ENCODE measurements around the gene KRTAP6-3.

The KRTAP6-3 gene

GRCh38 chr21:30561957-30562356, 30.3 kb upstream of the KRTAP6-3 start:
- TF ChIP-seq TCF12 (IDR thresholded peaks at IDR 0.05; ENCODE audit: low read depth), result no peak

GRCh38 chr21:30563072-30563471, 29.2 kb upstream of the KRTAP6-3 start:
- TF ChIP-seq TEAD4 (IDR thresholded peaks at IDR 0.05) (no peak), EGR1 (IDR thresholded peaks at IDR 0.05) (no peak)

GRCh38 chr21:30563630-30564029, 28.6 kb upstream of the KRTAP6-3 start:
- no peak for TF ChIP-seq ZBTB7A (IDR thresholded peaks at IDR 0.05; ENCODE audit: low read depth)
- no peak for TF ChIP-seq CEBPB (IDR thresholded peaks at IDR 0.05)

GRCh38 chr21:30567617-30568016, 24.6 kb upstream of the KRTAP6-3 start:
- TF ChIP-seq MAX (IDR thresholded peaks at IDR 0.05) (no peak), USF1 (IDR thresholded peaks at IDR 0.05) (no peak), TAF1 (IDR thresholded peaks at IDR 0.05; ENCODE audit: low read depth) (no peak), ZBTB7A (IDR thresholded peaks at IDR 0.05; ENCODE audit: low read depth) (no peak), TEAD4 (IDR thresholded peaks at IDR 0.05) (no peak)

GRCh38 chr21:30577766-30578165, 14.5 kb upstream of the KRTAP6-3 start:
- TF ChIP-seq EGR1 (IDR thresholded peaks at IDR 0.05) (no peak), CREB1 (IDR thresholded peaks at IDR 0.05; ENCODE audit: low read depth) (no peak), USF1 (IDR thresholded peaks at IDR 0.05) (no peak), YY1 (IDR thresholded peaks at IDR 0.05; ENCODE audit: low read depth) (no peak), TAF1 (IDR thresholded peaks at IDR 0.05; ENCODE audit: low read depth) (no peak), CEBPB (IDR thresholded peaks at IDR 0.05) (no peak), ZBTB7A (IDR thresholded peaks at IDR 0.05; ENCODE audit: low read depth) (no peak), MAX (IDR thresholded peaks at IDR 0.05) (no peak), NFIC (IDR thresholded peaks at IDR 0.05) (no peak), RAD21 (IDR thresholded peaks at IDR 0.05; ENCODE audit: low read depth) (no peak), TEAD4 (IDR thresholded peaks at IDR 0.05) (no peak), EP300 (IDR thresholded peaks at IDR 0.05; ENCODE audit: borderline replicate concordance) (no peak), FOXM1 (IDR thresholded peaks at IDR 0.05; ENCODE audit: borderline replicate concordance, low read depth) (no peak), REST (IDR thresholded peaks at IDR 0.05; ENCODE audit: low read depth) (no peak)

- TF ChIP-seq ZBTB7A (IDR thresholded peaks at IDR 0.05; ENCODE audit: low read depth) (no peak), TEAD4 (IDR thresholded peaks at IDR 0.05) (no peak)
Measured at GRCh38 chr21:30579346-30579745, 12.9 kb upstream of the KRTAP6-3 start.

GRCh38 chr21:30580132-30580531, 12.1 kb upstream of the KRTAP6-3 start:
- TF ChIP-seq MAX (IDR thresholded peaks at IDR 0.05) (no peak), CREB1 (IDR thresholded peaks at IDR 0.05; ENCODE audit: low read depth) (no peak), ZBTB7A (IDR thresholded peaks at IDR 0.05; ENCODE audit: low read depth) (no peak), YY1 (IDR thresholded peaks at IDR 0.05; ENCODE audit: low read depth) (no peak), TEAD4 (IDR thresholded peaks at IDR 0.05) (no peak), RAD21 (IDR thresholded peaks at IDR 0.05; ENCODE audit: low read depth) (no peak), CEBPB (IDR thresholded peaks at IDR 0.05) (no peak), EP300 (IDR thresholded peaks at IDR 0.05; ENCODE audit: borderline replicate concordance) (no peak), TCF12 (IDR thresholded peaks at IDR 0.05; ENCODE audit: low read depth) (no peak), REST (IDR thresholded peaks at IDR 0.05; ENCODE audit: low read depth) (no peak), FOXM1 (IDR thresholded peaks at IDR 0.05; ENCODE audit: borderline replicate concordance, low read depth) (no peak), TAF1 (IDR thresholded peaks at IDR 0.05; ENCODE audit: low read depth) (no peak), NFIC (IDR thresholded peaks at IDR 0.05) (no peak), USF1 (IDR thresholded peaks at IDR 0.05) (no peak), EGR1 (IDR thresholded peaks at IDR 0.05) (no peak)

All from Ishikawa (cell line).